K562 (cell line): ENCODE data around the gene SMIM29. TPM values are rescaled to one million over a fixed set of nuclear protein-coding genes. Genes with fewer than 3 reads are reported as not detected.
A peak's percentile ranks its signal among the peaks of the same experiment; 100 is the strongest.

Experiments used
- BRF1 ChIP-seq: IDR thresholded peaks from 3 replicates; pipeline ENCODE4 v1.6.1; 2011; ENCODE audit warnings: borderline replicate concordance, mild to moderate bottlenecking; ENCODE audit not compliant: insufficient read length; ENCODE audit errors: extremely low read depth
- FOXJ2 ChIP-seq: fragments of 200-800 bp; sonication (Bioruptor generic); IDR thresholded peaks from 2 replicates; pipeline ENCODE4 v1.6.1; 2016; ENCODE audit warnings: missing genetic modification characterization, missing compliant biosample characterization
- FOXK1 ChIP-seq: sonication (generic); formaldehyde crosslinking; IDR thresholded peaks from 2 replicates; pipeline ENCODE4 v1.8.0; 2022; ENCODE audit warnings: missing genetic modification reagents, mild to moderate bottlenecking, borderline replicate concordance
- GTF2F1 ChIP-seq: IDR thresholded peaks from 2 replicates; pipeline ENCODE4 v1.6.1; 2011; ENCODE audit warnings: low read depth, low read length, improper control_type of control experiment
- HCFC1 ChIP-seq: IDR thresholded peaks from 2 replicates; pipeline ENCODE4 v1.6.1; 2012; ENCODE audit warnings: low read depth, low read length, improper control_type of control experiment
- HDAC3 ChIP-seq: fragments of 450-650 bp; IDR thresholded peaks from 2 replicates; pipeline ENCODE4 v1.6.1; 2018; ENCODE audit warnings: borderline replicate concordance, mild to moderate bottlenecking, moderate library complexity; ENCODE audit not compliant: partially characterized antibody
- HEY1 ChIP-seq: fragments of 250-450 bp; sonication (Bioruptor Pico); IDR thresholded peaks from 2 replicates; pipeline ENCODE4 v1.5.0; 2020; ENCODE audit warnings: mild to moderate bottlenecking, moderate library complexity, borderline replicate concordance
- HNRNPLL ChIP-seq: fragments of 200-400 bp; formaldehyde crosslinking; IDR thresholded peaks from 2 replicates; pipeline ENCODE4 v1.6.1; 2017; ENCODE audit warnings: low read length, low read depth, mild to moderate bottlenecking; ENCODE audit not compliant: poor library complexity, severe bottlenecking
- MCM5 ChIP-seq: fragments of 450-650 bp; IDR thresholded peaks from 2 replicates; pipeline ENCODE4 v1.6.1; 2016; ENCODE audit warnings: low read depth
- NR2C1 ChIP-seq, 2 experiments: fragments of 450-650 bp; IDR thresholded peaks; 2 replicates each; pipeline ENCODE4 v1.6.1; 2017; ENCODE audit warnings: mild to moderate bottlenecking in 2 of 2, antibody characterized with exemption in 1 of 2, inconsistent platforms in 1 of 2, missing compliant biosample characterization in 1 of 2, missing genetic modification characterization in 1 of 2
- POLR2B ChIP-seq: fragments of 450-650 bp; IDR thresholded peaks from 2 replicates; pipeline ENCODE4 v1.6.1; 2018; ENCODE audit warnings: low read depth; ENCODE audit not compliant: partially characterized antibody
- PYGO2 ChIP-seq: fragments of 450-650 bp; IDR thresholded peaks from 2 replicates; pipeline ENCODE4 v1.6.1; 2016; ENCODE audit warnings: mild to moderate bottlenecking, missing genetic modification characterization, moderate library complexity, missing compliant biosample characterization
- SMARCC2 ChIP-seq: fragments of 450-650 bp; IDR thresholded peaks from 2 replicates; pipeline ENCODE4 v1.6.1; 2017; ENCODE audit warnings: antibody characterized with exemption, moderate library complexity, mild to moderate bottlenecking, low read depth
- SREBF2 ChIP-seq: sonication (generic); formaldehyde crosslinking; IDR thresholded peaks from 2 replicates; pipeline ENCODE4 v1.4.0; 2020; ENCODE audit warnings: mild to moderate bottlenecking, missing genetic modification reagents
- TAF15 ChIP-seq: fragments of 200-400 bp; formaldehyde crosslinking; IDR thresholded peaks from 2 replicates; pipeline ENCODE4 v1.6.1; 2017; ENCODE audit warnings: mild to moderate bottlenecking, low read depth, low read length, moderate library complexity
- TEAD4 ChIP-seq, 2 experiments: sonication (generic) in 1 of 2; formaldehyde crosslinking in 1 of 2; IDR thresholded peaks; 2 replicates each; pipeline versions ENCODE4 v1.6.1 to v1.8.0; 2012 to 2022; ENCODE audit warnings: borderline replicate concordance in 1 of 2, inconsistent platforms in 1 of 2, low read length in 1 of 2, mild to moderate bottlenecking in 1 of 2, missing genetic modification reagents in 1 of 2
- ZC3H4 ChIP-seq: sonication (generic); formaldehyde crosslinking; IDR thresholded peaks from 2 replicates; pipeline ENCODE4 v1.9.0; 2021; ENCODE audit warnings: missing genetic modification reagents, borderline replicate concordance
- ZNF77 ChIP-seq: fragments of 250-450 bp; sonication (Bioruptor Pico); IDR thresholded peaks from 2 replicates; pipeline ENCODE4 v1.5.0; 2020
- polyA plus RNA-seq, 8 experiments: library from polyadenylated mRNA; depleted of rRNA in 4 of 8; stranded (reverse) in 5 of 8; unstranded in 3 of 8; fragments of >200 nt; fragmentation: Nextera tagmentation in 2 of 8; fragmentation: Illumina TruSeq in 1 of 8; extraction: Ambion mirVana in 2 of 8; extraction: Trizol in 1 of 8; gene quantifications; 2 replicates each; pipeline versions ENCODE4 v1.2.1 to v1.2.3, GENCODE V29; 2011 to 2014; ENCODE audit warnings: inconsistent platforms in 1 of 8, missing spikeins in 1 of 8
- total RNA-seq, 7 experiments: library from RNA; depleted of rRNA in 6 of 7; stranded (reverse); fragments of >200 nt in 6 of 7; fragmentation: Illumina TruSeq in 2 of 7; extraction: Trizol in 2 of 7; gene quantifications; 2 replicates each; pipeline versions ENCODE4 v1.2.1 to v1.2.3, GENCODE V29; 2011 to 2021; ENCODE audit warnings: low replicate concordance in 1 of 7
- TF ChIP-seq, protein P1 (sequence below), 2 experiments: fragments of 450-650 bp in 1 of 2; sonication (generic) in 1 of 2; formaldehyde crosslinking; conservative IDR thresholded peaks; 2 replicates each; pipeline versions ENCODE4 v1.4.0 to v1.8.1; 2020 to 2022; ENCODE audit warnings: mild to moderate bottlenecking in 1 of 2, missing genetic modification reagents in 1 of 2
- TF ChIP-seq, protein P2 (sequence below): fragments of 450-650 bp; IDR thresholded peaks from 2 replicates; pipeline ENCODE4 v1.6.1; 2018; ENCODE audit not compliant: partially characterized antibody
- TF ChIP-seq, protein P3 (sequence below): fragments of 450-650 bp; formaldehyde crosslinking; IDR thresholded peaks from 2 replicates; pipeline ENCODE4 v1.4.0; 2022; ENCODE audit warnings: missing genetic modification characterization

Gene SMIM29
- total and polyA plus RNA-seq, 9 of the 15 experiments (the other 6 are each of a cell fraction or from before 2014, with no cell fraction given): 6.5 to 36.7 (median 20.9) TPM

DNA sequence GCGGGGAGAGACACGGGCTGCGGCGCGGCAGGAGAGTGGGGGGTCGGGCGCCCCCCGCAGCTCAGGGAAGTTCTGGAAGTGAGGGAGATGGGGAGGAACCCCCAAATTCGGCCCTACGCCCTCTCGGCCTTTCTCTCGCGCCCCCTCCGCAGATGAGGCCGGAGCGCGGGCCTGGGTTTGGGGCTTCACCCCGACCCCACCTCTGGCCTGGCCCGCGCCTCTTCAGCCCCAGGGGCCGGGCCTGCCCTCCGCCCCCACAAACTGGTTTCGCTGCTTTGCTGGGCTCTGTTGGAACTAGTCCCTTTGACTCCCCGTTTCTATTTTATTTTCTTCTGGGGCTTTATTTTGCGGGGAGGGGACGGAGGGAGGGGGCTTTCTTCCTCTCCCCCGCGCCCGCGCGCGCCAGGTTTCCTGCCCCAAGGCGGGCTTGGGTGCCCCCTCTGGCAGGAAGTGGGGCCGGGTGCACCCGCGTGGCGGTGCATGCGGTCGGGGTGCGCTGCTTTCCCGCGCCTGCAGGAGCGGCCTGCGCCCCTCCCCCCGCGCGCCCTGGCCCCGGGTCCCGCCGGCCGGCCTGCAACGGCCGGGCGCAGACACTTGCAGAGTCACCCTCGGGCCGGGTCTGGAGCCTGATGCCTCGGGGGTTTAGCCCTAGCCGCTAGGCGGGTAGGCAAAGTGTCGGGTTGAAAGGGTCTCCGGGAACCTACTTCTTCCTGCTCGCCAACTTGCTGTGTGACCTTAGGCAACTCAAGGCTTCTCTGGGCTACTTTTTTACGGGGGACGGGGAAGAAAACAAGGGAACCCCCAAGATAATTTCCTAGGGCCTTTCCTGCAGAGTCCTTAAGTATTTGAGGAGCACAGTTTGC, 10.9 kb downstream of the SMIM29 start (continued):
- TF ChIP-seq TAF15 (no peak), SREBF2 (CRISPR knock-in tag) (no peak), GTF2F1 (no peak), MCM5 (no peak), SMARCC2 (no peak), FOXJ2 (tag) (no peak), HNRNPLL (peak; percentile 51), ZC3H4 (CRISPR knock-in tag) (no peak), POLR2B (peak; percentile 44), HDAC3 (no peak), NR2C1 (IDR thresholded peaks at IDR 0.05) (no peak), NR2C1 (tag; IDR thresholded peaks at IDR 0.05) (no peak), TEAD4 (IDR thresholded peaks at IDR 0.05; ENCODE audit: low read length) (peak; percentile 51), TEAD4 (CRISPR knock-in tag; IDR thresholded peaks at IDR 0.05; ENCODE audit: borderline replicate concordance) (peak; percentile 98), FOXK1 (CRISPR knock-in tag) (peak; percentile 95; the same call in 1 of the 2 replicates), BRF1 (no peak), PYGO2 (tag) (no peak), HEY1 (CRISPR knock-in tag) (no peak), ZNF77 (no peak), HCFC1 (peak; percentile 67)
- TF ChIP-seq, protein P1, sequence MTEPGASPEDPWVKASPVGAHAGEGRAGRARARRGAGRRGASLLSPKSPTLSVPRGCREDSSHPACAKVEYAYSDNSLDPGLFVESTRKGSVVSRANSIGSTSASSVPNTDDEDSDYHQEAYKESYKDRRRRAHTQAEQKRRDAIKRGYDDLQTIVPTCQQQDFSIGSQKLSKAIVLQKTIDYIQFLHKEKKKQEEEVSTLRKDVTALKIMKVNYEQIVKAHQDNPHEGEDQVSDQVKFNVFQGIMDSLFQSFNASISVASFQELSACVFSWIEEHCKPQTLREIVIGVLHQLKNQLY (CRISPR knock-in tag; conservative IDR thresholded peaks at IDR 0.05): peak in 1 of 2 experiments; percentile 91; a peak in 1 of 4 replicates
- TF ChIP-seq, protein P2, sequence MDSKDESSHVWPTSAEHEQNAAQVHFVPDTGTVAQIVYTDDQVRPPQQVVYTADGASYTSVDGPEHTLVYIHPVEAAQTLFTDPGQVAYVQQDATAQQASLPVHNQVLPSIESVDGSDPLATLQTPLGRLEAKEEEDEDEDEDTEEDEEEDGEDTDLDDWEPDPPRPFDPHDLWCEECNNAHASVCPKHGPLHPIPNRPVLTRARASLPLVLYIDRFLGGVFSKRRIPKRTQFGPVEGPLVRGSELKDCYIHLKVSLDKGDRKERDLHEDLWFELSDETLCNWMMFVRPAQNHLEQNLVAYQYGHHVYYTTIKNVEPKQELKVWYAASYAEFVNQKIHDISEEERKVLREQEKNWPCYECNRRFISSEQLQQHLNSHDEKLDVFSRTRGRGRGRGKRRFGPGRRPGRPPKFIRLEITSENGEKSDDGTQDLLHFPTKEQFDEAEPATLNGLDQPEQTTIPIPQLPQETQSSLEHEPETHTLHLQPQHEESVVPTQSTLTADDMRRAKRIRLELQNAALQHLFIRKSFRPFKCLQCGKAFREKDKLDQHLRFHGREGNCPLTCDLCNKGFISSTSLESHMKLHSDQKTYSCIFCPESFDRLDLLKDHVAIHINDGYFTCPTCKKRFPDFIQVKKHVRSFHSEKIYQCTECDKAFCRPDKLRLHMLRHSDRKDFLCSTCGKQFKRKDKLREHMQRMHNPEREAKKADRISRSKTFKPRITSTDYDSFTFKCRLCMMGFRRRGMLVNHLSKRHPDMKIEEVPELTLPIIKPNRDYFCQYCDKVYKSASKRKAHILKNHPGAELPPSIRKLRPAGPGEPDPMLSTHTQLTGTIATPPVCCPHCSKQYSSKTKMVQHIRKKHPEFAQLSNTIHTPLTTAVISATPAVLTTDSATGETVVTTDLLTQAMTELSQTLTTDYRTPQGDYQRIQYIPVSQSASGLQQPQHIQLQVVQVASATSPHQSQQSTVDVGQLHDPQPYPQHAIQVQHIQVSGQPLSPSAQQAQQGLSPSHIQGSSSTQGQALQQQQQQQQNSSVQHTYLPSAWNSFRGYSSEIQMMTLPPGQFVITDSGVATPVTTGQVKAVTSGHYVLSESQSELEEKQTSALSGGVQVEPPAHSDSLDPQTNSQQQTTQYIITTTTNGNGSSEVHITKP: no peak
- TF ChIP-seq, protein P3, sequence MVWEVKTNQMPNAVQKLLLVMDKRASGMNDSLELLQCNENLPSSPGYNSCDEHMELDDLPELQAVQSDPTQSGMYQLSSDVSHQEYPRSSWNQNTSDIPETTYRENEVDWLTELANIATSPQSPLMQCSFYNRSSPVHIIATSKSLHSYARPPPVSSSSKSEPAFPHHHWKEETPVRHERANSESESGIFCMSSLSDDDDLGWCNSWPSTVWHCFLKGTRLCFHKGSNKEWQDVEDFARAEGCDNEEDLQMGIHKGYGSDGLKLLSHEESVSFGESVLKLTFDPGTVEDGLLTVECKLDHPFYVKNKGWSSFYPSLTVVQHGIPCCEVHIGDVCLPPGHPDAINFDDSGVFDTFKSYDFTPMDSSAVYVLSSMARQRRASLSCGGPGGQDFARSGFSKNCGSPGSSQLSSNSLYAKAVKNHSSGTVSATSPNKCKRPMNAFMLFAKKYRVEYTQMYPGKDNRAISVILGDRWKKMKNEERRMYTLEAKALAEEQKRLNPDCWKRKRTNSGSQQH (CRISPR knock-in tag): peak; percentile 71; the same call in 1 of the 2 replicates
